Activated CD8-positive, alpha-beta memory T cell treated with anti-CD3 and anti-CD28 coated beads, Interleukin-2, amount 50 U/mL, for 24 hours (primary cell): ENCODE data around the gene NEDD4L.
"Not testable (repeated sequence)": the region's sequence is repeated elsewhere in the genome, so short reads cannot be mapped to it uniquely, and the experiment has no call there.

ENCODE experiments used
- DNase-seq: peaks from one replicate; pipeline ENCODE4 v3.0.0-alpha.2; 2020; ENCODE audit errors: extremely low read depth

The NEDD4L gene

DNA sequence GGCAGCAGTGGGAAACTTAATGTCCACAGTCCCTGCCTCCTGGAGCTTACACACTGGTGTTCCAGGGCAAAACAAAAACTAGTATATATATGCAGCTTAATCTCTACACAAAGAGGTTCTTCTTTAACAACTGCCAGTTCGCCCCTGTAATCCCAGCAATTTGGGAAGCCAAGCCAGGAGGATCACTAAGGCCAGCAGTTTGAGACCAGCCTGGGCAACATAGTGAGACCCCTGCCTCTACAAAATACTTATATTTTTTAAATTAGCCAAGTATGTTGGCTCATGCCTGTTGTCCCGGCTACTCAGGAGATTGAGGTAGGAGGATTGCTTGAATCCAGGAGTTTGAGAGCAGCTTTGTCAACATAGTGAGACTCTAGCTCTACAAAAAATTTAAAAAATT, 17.2 kb upstream of the NEDD4L start:
- no peak for DNase-seq

DNA sequence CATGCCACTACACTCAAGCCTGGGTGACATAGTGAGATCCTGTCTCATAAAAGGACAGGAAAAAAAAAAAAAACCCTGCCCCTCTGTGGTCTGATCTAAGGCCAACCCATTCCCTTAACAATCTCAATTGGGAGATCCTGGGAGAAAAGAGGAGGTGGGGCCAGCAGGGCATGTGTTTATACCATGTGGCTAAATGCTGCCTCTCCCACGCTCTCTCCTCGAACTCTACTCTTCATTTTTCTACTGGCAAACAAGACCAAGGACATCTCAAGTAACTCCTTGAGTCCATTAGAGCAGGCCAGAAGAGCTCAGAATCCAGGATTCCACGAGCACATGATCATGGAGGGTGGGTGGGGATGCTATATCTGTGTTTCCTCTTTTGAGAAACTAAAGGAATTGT, 16.7 kb upstream of the NEDD4L start:
- DNase-seq = no peak

DNA sequence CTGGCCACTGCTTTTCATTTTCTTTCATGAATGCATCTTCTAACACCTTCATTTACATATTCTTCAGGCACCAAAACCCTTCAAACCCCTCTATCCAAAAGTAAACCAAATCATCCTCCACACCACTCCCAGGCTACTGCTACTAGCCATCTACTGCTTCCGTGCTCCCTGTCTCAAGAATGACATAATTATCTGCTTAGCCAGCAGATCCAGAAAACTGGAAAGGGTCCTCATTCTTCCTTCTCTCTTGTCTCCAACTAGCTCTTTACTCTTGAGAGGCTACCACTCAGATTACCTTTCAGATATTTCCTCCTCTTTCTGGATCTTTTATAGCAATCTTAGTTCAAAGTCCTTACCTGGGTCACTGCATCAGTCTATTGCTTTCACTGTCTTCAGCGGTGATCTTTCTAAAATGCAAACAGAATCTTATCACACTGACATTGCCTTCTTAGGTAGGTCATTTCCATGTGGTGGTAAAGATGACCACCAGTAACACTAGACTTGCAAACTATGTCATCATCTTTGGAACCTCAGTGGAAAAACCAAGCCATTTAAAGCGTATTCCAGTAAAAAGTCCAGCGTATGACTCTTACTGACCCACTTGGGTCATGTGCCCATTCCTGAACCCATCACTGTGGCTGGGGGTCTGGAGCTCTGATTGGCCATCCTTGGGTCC, 15.8 kb upstream of the NEDD4L start:
- DNase-seq = no peak

DNA sequence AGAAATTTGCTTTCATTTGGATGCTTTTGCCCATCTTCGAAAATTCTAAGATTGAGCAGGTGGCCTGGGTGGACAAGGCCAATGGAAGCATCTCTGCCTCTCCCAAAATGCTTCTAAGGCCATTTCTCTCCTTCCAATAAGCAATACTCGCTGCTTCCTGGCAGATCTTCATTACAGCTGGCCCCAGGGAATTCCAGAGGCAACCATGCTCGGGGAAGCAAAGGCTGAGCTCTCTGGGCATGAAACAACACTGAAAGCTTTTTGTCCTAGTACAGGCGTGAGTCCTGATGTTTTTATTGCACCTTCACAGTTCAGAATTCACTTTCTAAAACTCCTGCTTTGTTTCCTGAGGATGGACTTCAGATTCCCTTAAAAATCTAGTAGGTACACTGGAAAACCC, 11.8 kb upstream of the NEDD4L start:
- DNase-seq = no peak

DNA sequence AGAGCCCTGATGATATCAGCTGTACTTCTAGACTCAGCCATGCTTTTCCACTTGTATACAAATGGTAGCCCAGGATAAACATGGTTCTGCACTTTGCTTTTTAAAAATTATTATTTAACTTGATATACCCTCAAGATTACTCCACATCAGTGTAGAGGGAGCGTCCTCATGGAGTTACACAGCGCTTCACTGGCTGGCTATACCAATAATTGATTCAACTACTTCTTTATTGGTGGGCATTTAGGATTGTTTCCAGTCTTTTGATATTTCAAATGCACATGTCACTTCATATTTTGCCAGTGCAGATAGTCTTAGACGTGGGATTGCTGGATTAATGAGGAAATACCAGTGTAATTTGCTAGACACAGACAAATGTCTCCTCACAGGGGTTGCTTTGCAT, 10.8 kb upstream of the NEDD4L start:
- no peak for DNase-seq

DNA sequence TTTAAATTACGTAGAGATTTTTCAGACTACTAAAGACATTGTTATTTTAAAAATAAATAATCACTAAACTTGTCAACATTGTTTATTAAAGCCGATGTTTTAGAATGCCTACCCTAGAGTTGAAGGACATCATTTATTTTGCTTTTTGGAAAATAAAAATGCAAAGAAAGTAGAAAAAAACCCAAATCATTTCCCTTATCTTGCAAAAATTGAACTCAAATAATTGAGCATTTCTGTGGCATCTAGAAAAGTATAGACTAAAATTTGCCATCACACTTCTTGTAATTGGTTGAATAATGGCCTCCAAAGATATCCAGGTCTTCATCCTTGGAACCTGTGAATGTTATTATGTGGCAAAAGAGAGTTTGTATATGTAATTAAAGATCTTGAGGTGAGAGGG, 9.7 kb upstream of the NEDD4L start:
- DNase-seq = no peak

DNA sequence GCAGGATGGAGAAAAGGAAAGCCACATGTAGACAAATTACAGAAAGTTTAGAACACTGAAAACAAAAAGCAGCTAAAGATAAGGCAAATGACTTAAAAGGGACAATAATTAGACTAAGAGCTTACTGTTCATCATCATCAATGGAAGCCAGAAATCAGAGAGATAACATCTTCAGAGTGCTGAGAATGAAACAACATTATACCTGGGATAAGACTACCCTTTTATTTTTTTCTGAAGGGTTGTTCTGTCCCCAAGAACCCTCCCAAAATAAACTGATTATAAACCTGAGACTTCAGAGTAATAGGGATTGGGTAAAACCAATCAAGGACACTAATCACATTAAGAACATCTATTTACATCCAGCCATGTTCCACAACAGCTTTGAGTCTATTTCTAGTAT, 6.9 kb upstream of the NEDD4L start:
- DNase-seq = no peak

DNA sequence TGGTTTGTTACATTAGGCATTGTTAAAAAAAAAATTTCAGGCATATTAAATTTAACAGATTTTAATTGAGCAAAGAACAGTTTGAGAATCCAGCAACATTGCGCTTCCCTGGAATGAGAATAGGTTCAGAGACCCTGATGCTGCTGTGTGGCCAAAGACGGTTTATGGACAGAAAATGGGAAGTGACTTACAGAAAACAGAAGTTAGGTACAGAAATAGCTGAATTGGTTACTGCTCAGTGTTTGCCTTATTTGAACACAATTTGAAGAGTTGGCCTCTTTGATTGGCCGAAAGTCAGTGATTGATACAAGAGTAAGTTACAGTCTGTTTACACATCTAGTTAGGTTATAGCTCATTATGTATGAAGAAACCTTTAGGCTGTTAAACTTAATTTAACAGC, 6.0 kb upstream of the NEDD4L start:
- DNase-seq = no peak

DNA sequence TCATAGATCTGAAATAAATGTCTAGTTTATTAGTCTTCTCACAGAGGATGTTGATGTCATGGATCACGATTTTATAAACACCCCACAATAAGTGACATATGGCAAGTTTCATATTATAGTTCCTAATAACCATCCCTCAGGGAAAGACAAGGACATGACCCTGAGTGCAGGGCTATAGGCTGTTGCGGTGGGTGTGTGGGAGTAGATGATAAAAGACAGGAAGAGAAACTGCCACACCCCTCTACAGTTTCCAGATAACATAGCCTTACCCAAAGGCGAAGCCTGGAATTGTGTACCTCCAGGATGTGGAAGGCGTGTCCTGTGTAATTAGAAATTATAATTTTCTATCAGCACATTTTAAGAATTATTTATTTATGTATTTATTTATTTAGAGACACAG, 2.4 kb upstream of the NEDD4L start:
- DNase-seq = no peak

DNA sequence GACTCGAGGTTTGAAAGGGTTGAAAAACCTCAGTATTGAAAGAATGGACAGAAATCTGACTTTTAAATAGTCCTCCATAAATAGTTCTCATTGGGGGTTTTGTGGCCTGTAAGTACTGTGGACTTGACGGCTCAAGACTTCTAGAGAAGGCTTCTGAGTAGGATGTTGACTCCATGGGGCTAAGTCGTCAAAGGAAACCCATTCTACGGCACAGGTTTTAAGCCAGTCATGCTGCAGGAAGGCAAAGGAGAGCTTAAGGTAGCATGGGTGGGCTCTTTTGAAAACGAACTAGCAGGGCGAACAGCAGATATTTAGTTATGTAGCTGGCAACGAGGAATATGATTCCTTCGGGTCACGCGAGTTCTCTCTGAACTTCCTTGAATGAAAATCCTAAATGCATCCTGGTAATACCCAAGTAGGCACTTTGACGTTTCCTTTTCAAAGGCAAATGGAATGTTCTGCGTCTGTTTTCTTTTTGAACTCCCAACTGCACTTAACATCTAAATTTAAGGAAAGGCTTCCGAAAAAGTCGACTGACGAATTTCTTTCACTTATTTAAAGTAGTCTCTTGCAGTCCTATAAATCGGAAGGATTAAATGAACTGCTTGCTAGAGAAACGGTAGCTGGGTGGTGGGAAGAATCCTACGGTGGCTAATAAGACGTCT, 1.1 kb upstream of the NEDD4L start:
- no peak for DNase-seq

DNA sequence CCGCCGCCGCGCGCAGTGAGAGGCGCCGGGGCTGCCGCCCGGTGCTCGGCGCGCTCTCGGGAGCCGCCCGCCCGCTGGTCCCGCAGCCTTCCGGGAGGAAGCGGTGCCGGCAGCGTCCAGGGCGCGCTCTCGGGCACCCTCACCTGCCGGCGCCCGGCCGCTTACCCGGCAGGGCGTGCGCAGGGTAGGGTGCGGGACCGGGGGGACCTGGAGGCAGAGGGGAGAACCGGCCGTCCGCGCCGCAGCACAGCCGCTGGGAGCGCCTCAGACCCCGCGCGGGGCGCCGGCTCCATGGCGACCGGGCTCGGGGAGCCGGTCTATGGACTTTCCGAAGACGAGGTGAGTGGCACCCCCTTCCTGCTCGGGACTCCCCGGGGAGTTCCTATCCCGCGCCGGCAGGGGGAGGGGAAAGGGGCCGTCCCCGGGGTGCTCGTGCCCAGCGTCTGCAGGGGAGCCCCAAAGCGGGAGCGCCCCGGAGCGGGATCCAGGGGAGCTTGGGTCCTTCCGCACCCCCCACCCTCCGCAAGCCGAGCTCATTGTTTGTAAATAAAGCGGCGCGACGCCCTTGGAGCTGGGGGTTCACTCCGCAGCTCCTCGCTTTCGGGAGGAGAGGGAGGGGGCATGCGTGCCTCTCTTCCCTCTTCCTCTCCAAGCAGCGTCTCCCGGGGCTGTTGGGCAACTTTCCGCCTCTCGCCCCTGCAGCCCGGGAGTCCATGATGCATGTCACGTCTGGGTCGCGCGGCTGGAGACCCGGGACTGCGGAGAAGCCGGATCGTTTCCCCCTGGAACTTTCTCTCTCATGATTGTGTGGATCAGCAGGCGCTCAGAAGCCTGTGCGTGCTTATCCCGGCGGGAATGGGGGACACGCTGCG, 580 bp downstream of the NEDD4L start:
- DNase-seq = no peak

DNA sequence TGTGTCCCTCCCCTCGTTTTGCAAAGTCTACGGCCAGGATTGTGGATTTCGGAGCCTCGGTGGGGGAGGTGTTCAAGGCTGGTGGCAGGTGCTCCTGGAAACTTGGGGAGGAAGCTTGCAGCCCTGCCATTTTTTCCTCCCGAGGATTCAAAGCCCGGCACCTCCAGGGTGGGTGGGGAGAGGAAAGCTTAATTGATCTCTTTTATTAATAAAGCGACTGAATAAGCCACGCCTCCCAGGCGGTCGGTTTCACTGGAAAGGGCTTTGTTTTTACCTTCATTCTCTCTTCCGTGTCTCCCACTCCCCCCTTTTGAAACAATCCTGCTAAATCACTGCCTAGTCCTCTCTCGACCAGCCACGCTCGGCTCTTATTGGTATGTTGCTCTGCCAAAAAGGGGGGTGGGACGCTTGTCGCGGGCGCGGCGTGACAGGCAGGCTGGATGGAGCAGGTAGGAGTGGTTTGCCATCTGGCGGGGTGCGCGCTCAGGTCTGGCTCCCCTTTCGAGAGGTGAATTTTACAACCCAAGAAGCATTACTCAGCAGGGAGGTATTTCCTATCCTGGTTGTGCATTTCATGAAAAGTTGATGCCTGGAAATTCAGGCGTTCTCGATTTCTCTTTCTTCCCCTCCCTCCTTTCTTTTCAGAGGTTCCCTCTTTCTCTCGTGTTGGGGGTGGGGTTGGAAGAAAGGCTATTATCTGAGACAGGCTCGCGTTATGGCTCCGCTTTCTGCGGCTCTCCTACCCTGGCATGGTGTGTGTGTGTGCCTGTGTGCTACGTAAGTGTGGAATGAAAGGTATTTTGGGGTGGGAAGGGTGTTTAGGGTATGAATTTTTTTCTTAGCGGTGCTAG, 1.4 kb downstream of the NEDD4L start:
- DNase-seq = no peak

DNA sequence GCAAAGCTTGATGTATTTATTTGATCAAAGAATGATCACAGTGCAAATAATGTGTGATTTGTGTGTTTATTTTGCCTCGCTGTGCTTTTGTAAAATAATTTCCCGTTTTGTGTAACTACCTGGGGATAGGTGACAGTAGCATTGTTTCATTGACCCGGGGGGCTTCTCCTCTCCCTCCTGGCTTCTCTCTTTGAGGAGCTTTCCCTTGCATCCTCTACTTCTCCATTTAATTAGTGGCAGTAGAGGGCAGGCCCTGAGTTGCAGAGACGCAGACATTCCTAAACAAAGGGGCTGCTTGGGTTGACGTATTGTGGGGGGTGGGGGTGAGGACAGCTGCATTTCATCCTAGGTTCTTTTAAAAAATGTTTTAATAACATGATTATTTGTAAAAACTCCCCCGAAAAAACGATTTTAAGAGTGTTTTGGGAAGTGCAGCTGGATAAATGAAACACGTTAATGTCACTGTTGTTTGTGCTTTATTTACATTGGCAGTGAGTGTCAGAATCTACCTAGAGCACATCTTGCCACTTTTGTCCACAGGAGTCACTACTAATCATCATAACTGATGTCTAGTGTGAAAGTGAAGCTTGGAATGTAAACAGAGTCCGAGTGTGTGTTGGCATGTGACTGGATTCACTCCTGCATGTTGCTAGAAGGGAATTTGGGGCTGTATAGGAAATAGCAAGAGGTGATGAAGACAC, 2.2 kb downstream of the NEDD4L start:
- DNase-seq = no peak

DNA sequence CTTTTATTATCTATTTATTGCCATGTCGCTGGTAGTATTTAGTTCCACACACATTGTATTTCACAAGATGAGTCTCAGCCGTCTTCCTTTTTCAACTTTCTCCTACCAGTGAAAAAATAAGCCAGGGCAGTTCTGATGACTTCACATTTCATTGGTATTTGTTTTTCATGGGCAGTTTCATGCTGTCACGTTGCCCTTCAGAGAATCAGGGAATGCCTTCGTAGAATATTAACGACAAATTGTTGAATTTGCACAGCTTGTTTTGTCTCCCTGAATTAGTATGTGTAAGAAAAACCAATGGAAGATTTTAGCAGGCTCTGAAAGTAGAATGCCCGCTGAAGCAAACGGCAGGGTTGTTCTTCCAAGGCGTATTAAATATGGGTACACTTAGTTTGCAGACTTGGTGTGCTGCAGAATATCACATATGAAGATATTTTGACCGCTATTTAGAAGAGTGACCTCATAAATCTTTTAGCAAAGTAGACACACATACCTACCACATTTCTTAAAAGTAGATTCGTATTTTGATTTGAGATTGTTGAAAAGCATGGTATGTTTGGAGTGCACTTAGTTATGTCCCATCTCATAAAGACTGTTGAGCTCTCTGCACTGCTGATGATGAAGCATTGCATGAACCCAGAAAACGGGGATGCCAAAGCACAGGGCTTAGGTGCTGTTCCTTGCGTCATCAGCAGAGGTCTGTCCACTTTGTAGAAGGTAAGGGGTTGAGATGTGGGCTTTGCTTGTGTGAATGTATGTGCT, 2.9 kb downstream of the NEDD4L start:
- DNase-seq = no peak

DNA sequence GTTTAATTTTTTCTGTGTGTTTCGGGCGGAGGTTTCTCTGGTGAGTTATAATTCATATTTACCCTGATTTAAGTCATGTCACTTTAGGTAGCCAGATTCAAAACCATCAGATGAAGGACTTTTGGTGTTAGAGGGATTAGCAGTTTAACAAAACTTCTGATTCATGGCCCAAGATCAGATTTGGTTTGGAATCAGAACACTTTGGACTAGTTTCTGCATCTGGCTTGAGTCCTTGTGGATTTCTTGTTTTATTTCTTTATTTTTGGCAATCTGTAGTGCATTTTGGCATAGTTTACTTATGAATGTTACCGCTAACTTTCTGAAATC, 3.5 kb downstream of the NEDD4L start:
- no peak for DNase-seq

DNA sequence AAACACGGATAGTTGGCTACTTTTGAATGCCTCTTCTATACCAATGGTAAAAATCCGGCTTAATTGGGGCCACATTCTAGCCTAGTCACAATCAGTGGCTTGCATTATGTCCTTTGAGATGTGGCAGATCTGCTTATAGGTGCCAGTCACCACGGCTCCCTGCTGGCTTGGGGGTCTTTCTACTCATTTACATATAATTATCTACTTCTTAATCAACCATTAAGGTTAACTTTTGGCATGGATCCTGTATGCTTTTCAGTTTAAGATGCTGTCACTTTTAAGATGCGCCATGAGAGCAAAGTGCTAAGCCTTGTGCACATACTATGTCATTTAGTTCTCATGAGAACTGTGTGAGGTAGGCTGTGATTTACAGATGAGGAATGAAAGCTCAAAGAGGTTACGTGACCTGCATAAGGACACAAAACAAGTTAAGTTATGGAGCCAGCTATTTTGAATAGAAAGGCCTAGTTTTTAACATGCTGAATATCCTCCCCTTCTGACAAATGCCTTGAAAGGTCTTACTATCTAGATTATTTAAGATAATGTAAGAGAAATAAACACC, 4.1 kb downstream of the NEDD4L start:
- DNase-seq = no peak

DNA sequence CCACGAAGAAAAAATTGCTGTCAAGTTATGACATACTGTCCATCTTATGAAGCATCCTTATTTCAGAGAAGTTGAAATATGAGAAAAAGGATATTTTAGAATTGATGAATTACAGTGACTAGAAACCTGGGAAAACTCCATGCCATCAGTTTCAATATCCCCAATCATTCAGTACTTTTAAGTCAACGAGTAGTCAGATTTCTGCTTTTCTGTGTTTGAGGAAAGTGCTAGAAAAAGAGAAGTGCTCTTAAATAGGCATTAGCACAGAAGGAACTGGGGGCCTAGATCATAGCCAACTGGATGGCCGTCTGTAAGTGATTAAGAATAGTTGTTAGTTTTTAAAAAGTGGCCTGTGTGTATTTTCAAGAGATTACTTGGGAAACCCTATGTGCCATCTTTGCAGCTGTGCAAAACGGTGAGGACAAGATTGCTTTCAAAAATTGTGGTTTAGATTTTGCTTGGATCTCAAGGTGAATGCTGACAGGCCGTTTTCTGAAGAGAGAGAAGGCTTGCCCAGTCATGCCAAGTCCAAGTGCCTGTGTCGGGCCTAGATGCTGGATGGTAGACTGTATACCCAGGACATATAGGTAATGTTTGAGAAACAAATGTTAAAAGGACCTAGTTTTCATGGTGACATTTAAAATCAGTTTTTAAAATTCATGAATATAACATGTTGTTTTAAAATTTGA, 5.1 kb downstream of the NEDD4L start:
- no peak for DNase-seq

DNA sequence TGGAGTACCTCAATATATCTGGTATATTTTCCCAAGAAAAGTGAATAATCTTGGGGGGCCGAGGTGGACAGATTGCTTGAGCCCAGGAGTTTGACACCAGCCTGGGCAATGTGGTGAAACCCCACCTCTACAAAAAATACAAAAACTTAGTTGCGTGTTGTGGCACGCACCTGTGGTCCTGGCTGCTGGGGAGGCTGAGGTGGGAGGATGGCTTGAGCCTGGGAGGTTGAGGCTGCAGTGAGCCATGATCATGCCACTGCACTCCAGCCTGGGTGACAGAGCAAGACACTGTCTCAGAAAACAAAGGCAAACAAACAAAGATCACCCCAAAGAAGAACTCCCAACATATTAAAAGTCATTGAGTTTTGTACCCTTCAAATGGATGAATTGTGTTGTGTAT, 6.9 kb downstream of the NEDD4L start:
- DNase-seq = not testable (repeated sequence)

DNA sequence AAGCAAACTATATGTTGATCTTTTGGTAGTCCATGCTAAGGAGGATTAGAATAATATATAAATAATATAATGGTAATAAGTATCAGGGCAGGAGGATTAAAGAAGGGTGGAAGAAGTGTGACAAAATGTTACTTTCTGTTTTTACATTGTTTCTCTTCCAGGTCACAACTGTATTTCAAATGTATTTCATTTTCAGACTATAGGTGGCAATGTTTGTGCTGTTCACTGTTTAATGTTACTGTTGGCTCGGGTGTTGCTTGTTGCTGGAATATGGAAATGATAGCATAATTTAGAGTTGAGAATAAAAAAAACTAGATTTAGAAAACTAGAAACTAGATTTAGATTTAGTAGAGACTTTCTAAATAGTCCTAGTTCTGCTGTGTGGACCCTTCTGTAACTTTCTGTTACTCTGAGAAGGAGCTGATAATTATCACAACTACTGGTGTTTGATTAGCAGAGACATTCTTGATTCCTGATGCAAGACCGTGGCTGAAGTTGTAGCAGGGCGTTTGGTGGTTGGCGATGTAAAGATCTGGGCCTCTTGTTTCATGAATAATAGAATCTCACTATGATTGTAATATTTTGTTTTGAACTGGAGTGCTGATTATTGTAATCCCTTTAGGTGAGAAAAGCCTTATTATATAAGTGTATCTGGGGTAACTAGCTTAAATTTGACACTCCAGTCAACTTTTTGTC, 7.9 kb downstream of the NEDD4L start:
- DNase-seq = no peak
